Prostate gland (tissue), 2 donors: ENCODE results near the gene PROM1. TPM values are rescaled to one million over a fixed set of nuclear protein-coding genes. Genes with fewer than 3 reads are reported as not detected.

Experiments used
- DNase-seq: peaks from one replicate; pipeline ENCODE4 v3.0.0-alpha.2; 2019; ENCODE audit warnings: low spot score
- H3K27ac ChIP-seq, 2 donors: fragments of 200-600 bp; sonication (generic); 2 replicates each; pipeline ENCODE4 v1.5.1; 2017 to 2019
- H3K27me3 ChIP-seq: fragments of 200-600 bp; sonication (generic); replicated peaks from 2 replicates; pipeline ENCODE4 v1.5.1; 2019; ENCODE audit not compliant: insufficient read depth
- H3K36me3 ChIP-seq, 2 donors: fragments of 200-600 bp; sonication (generic); 1 replicate in 1 of 2; 2 replicates in 1 of 2; pipeline versions ENCODE4 v1.5.1 to v1.8.1; 2017 to 2019
- H3K4me1 ChIP-seq: fragments of 200-600 bp; sonication (generic); replicated peaks from 2 replicates; pipeline ENCODE4 v1.5.1; 2019
- H3K4me3 ChIP-seq, 2 donors: fragments of 200-600 bp; sonication (generic); 2 replicates each; pipeline ENCODE4 v1.5.1; 2017 to 2019
- H3K9me3 ChIP-seq: fragments of 200-600 bp; sonication (generic); 2 replicates; pipeline ENCODE4 v1.5.1; 2017
- CTCF ChIP-seq, 4 experiments: fragments of 200-600 bp in 2 of 4; fragments of 450-650 bp in 2 of 4; sonication (generic) in 2 of 4; IDR thresholded peaks; 1 replicate in 3 of 4; 2 replicates in 1 of 4; pipeline ENCODE4 v1.5.1; 2016 to 2019; ENCODE audit warnings: antibody characterized with exemption in 4 of 4, mild to moderate bottlenecking in 2 of 4, moderate library complexity in 2 of 4
- POLR2A ChIP-seq: fragments of 450-650 bp; IDR thresholded peaks from one replicate; pipeline ENCODE4 v1.6.1; 2016; ENCODE audit warnings: antibody characterized with exemption, mild to moderate bottlenecking
- POLR2AphosphoS5 ChIP-seq: sonication (generic); formaldehyde crosslinking; IDR thresholded peaks from one replicate; pipeline ENCODE4 v1.6.1; 2017; ENCODE audit warnings: antibody characterized with exemption
- WGBS: methylation state at CpG from one replicate; pipeline ENCODE4 v1.1.5; 2018; 5-methylcytosine and 5-hydroxymethylcytosine counted together
- intact Hi-C: fragments of 100-400 bp; cut with DNase I; formaldehyde crosslinking; loops from one replicate; pipeline ENCODE4 v1.14.2; 2022
- total RNA-seq, 2 donors: library from RNA; depleted of rRNA; stranded (reverse); fragments of >200 nt; gene quantifications; one replicate each; pipeline ENCODE4 v1.1.0, GENCODE V29; 2016

PROM1 gene
- total RNA-seq, 2 donors from 2014 or later = 5.7 to 9.7 TPM

GRCh38 chr4:16031546-16032395, 52.1 kb downstream of the PROM1 start:
- WGBS = 45% methylated on average over 2 of the region's 2 CpGs

GRCh38 chr4:16029886-16030285, 53.9 kb downstream of the PROM1 start:
- Histone ChIP-seq H3K27ac (no peak overlapping the region), H3K4me3 (no peak overlapping the region), H3K4me1 (no peaks in the 10 kb centered on the region), H3K36me3 (no peaks in the 10 kb centered on the region), H3K9me3 (no peaks in the 10 kb centered on the region), H3K27me3 (no peaks in the 10 kb centered on the region)
- intact Hi-C loops = loop anchor here (2.0 to 5.0 kb wide), 2 partner anchors 52 to 169 kb away; partner anchors contain the start of gene PROM1
- TF ChIP-seq POLR2A = no peak
- no peak for TF ChIP-seq CTCF (IDR thresholded peaks at IDR 0.05)
- no peak for TF ChIP-seq POLR2AphosphoS5
- no peak for DNase-seq
- WGBS = 75% methylated on average over 1 of the region's 1 CpG

More at GRCh38 chr4:16031546-16032395, 52.1 kb downstream of the PROM1 start:
- no peaks in the 10 kb centered on the region for H3K36me3 ChIP-seq
- no peaks in the 10 kb centered on the region for H3K27me3 ChIP-seq
- intact Hi-C loops = loop anchor here (2.0 to 5.0 kb wide), 2 partner anchors 51 to 167 kb away; partner anchors contain the start of gene PROM1
- H3K27ac ChIP-seq = no peak overlapping the region
- no peak for DNase-seq
- H3K9me3 ChIP-seq = no peaks in the 10 kb centered on the region
- no peak overlapping the region for H3K4me3 ChIP-seq
- TF ChIP-seq POLR2A = no peak
- TF ChIP-seq CTCF (IDR thresholded peaks at IDR 0.05) = no peak
- no peak for TF ChIP-seq POLR2AphosphoS5
- H3K4me1 ChIP-seq = no peaks in the 10 kb centered on the region

- 46% methylated on average over 4 of the region's 4 CpGs for WGBS
- no peaks in the 10 kb centered on the region for H3K36me3 ChIP-seq
- H3K4me1 ChIP-seq = no peaks in the 10 kb centered on the region
- TF ChIP-seq POLR2A = no peak
- no peak for TF ChIP-seq CTCF (IDR thresholded peaks at IDR 0.05)
- H3K27me3 ChIP-seq = no peaks in the 10 kb centered on the region
- H3K9me3 ChIP-seq = no peaks in the 10 kb centered on the region
- no peak for DNase-seq
- H3K4me3 ChIP-seq = no peak overlapping the region
- H3K27ac ChIP-seq = no peak overlapping the region
- intact Hi-C loops = no loop called here
Measured at GRCh38 chr4:16029262-16029661, 54.6 kb downstream of the PROM1 start.

GRCh38 chr4:16027626-16028025, 56.2 kb downstream of the PROM1 start:
- intact Hi-C loops = no loop called here
- no peaks in the 10 kb centered on the region for H3K36me3 ChIP-seq
- no peaks in the 10 kb centered on the region for H3K4me1 ChIP-seq
- H3K9me3 ChIP-seq = no peaks in the 10 kb centered on the region
- no peak for TF ChIP-seq POLR2A
- no peak for TF ChIP-seq CTCF (IDR thresholded peaks at IDR 0.05)
- no peak for TF ChIP-seq POLR2AphosphoS5
- DNase-seq = no peak
- no peak overlapping the region for H3K4me3 ChIP-seq
- no peaks in the 10 kb centered on the region for H3K27me3 ChIP-seq
- WGBS = 81% methylated on average over 4 of the region's 4 CpGs
- no peak overlapping the region for H3K27ac ChIP-seq

GRCh38 chr4:16027114-16027513, 56.7 kb downstream of the PROM1 start:
- no peaks in the 10 kb centered on the region for H3K9me3 ChIP-seq
- 78% methylated on average over 2 of the region's 2 CpGs for WGBS
- DNase-seq = no peak
- H3K27ac ChIP-seq = no peak overlapping the region
- H3K4me1 ChIP-seq = no peaks in the 10 kb centered on the region
- no peaks in the 10 kb centered on the region for H3K27me3 ChIP-seq
- H3K4me3 ChIP-seq = no peak overlapping the region
- H3K36me3 ChIP-seq = no peaks in the 10 kb centered on the region
- TF ChIP-seq POLR2A = no peak
- no peak for TF ChIP-seq POLR2AphosphoS5
- no peak for TF ChIP-seq CTCF (IDR thresholded peaks at IDR 0.05)
- intact Hi-C loops = no loop called here
